ENCODE results near the gene RUNX2. TPM values are rescaled to one million over a fixed set of nuclear protein-coding genes. Genes with fewer than 3 reads are reported as not detected.

The RUNX2 gene
- total RNA-seq, 2 experiments from 2014 or later, result 8.0 to 9.3 TPM

Other genes with a start within 250 kb of the RUNX2 start
- 10 to 100 TPM; 20.0 to 20.2 TPM for gene SUPT3H, start 49.6 kb downstream of the RUNX2 start, total RNA-seq